ENCODE results near the gene EPDR1.

The EPDR1 gene

DNA sequence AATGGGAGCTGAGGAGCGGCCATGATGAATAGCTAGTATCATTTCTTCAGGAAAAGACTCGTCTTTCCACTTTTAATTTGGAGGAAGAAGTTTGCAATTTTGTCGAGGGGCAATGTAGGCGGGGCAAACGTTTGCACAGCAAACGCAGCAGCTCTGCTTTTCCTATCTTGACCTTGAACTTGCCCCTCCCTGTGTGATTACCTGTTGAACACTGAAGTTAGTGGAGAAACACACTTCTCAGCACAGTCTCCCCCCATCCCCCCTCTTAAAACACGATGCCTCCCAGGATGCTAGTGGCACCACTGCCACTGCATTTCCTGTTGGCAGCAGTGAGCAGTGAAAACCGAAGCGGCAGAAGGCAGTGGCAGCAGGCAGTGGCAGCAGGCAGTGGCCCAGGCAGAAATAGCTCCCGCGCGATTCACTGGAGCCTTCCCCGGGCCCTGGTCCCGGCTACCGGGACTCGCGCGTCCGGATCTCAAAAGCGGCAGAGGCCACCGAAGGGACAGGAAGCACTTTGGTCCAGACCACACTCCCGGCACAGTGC, at the start of gene EPDR1:
Gene EPDR1, plus strand, starts transcription at position 336 of the 544 bp plus-strand sequence. CDS start 300 bp downstream, outside the sequence.
- no peak for DNase-seq

GRCh38 chr7:37882086-37882485, 38.4 kb upstream of the EPDR1 start:
- DNase-seq, result no peak

DNA sequence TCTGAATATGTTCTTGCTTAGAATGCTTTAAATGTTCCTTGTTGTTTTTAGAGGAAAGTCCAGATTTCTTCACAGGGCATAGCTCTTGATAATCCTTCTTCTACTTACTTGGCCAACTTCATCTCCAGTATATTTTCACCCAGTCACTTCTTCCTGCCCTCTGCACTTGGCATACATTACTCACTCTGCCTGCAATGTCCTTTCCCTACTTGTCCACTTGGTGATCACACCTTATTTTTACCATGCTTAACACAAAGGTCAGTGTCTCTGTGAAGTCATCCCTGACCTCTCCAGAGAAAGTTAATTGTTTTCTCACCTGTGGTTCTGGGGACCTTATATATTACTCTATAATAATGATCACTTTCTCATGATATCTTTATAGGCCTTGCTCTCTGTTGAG, 27.1 kb upstream of the EPDR1 start:
- no peak for DNase-seq

DNA sequence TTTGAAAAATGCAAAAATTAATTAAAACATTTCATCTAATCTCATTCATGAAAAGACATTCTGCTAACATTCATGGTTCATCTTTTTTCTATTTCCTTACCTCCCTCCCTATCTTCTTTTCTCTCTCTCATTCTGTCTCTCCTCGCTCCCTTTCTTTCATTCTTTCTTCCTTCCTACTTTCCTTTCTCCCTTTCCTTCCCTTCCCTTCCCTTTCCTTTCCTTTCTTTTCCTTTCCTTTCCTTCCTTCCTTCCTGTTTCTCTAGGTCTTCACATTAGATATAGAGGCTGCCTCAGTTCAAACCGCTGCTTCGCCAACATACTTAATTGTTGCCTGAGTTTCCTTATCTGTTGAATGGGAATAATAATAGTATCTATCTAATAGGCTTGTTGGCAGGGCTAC, 25.8 kb upstream of the EPDR1 start:
- no peak for DNase-seq

- DNase-seq, result no peak
Measured at GRCh38 chr7:37899712-37900247, 20.7 kb upstream of the EPDR1 start.

DNA sequence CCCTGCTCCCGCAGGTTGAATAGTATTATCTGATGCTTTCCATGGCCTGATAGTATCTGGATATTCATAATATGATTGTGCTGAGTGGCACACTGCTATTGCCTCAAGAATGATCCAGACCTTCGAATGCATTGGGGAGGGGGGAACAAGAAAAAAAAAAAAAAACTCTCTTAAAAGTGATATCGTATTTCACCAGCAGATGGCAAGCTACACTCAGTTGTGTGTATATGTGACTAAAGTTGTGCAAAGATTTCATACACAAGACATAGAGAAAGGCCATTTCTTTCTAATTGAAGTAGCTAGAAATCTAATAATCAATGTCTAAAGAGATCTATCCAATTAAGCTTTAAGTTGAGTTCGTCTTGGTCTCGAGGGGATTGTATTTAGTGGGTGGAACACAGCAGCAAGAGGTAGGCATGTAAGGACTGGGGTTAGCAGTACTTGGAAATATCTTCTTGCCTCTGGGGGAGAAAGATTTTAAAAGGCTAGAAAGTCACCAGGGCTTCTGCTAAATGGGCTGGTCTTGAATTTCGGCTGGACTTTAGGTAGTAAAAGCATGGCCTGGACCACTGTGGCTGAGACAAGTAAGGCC, 19.1 kb upstream of the EPDR1 start:
- no peak for DNase-seq

DNA sequence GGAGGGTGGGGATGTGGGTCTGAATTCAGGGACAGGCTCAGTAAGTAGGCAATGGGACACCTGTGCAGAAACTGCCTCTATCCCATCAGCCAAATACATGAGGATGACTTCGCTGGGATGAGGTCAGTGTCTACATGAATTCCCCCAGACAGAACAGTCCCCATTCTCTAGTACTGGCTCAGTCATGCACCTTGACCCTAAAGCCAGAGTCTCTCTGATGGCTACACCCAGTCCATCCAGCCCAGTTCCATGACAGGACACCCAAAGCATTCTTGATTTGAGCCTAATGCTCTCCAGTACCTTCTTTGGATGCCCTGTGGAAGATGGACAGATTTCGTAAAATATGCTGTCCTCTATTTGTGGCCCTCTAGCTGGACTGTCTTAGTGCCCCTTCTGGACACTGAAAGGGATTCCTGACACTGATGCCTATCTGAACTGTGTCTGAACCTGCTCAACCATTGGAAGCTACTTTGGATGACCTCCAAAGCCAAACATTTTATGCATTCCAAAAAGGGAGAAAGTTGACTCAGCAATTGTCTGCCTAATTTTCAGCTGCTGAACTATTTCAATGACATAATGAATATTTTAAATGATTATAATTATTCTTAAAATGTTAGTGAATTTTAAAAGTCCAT, 18.4 kb upstream of the EPDR1 start:
- no peak for DNase-seq

DNA sequence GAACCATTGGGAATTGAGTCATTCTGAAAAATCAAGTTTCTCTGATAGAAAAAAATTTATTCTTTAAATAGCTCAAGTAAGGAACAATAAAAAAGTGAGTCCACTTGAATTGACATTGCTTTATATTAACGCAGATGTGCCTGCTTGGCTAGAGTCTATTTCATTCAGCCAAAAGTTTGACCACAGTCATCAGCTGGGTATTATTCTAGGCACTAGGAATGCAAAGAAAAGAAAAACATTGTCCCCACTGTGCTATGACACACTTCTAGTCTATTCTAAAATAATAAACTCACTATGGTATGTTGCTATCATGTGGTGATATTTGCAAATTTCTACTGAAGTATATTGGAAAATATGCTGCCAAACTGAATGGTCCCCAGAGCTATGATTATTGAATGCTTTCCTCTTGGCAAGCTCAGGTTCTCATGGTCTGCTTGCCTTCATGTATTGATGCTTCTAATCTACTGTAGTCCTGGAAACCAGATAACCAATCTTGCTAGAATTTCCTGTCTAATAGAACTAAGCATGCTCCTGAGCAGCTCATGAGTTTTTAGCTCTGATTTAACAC, 12.1 kb upstream of the EPDR1 start:
- DNase-seq, result no peak

DNA sequence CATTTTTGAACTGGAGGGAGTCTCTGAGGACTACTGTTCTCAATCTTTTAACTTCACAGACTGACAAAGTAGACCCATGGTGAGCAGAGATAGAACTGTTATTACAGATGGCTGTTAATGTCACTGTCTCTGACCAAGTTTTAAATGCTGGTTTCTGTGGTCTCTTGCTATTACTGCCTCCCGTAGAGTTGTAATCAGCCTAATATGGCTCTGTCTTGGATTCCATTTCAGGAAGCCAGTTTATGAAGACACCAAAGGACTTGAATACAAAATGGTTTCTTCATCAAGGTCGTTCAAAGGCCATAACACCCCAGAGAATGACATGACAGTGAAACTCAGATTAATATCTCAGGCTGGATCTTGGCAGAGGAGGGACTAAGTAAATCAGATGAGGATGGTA, 7.7 kb upstream of the EPDR1 start:
- DNase-seq, result no peak

DNA sequence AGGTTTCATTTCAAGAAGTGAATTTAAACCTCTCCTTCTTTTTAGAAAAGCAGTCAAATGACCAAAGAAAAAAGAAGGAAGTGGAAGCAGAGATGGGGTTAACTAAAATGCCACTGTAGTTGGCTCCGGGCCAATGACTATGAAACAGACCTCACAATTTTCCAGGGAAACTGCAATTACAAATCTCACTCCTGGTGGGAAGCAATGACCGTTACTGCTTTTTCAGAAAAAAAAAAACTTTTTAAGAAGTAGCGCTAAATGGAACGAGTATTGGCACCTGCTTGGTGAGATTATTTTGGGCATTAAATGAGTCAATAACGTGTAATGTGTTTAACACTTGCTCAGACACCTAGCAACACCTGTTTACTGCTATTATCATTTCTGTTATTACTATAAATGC, 5.0 kb upstream of the EPDR1 start:
- no peak for DNase-seq

- no peak for DNase-seq
Measured at GRCh38 chr7:37916017-37916672, 4.3 kb upstream of the EPDR1 start.

- no peak for DNase-seq
Measured at GRCh38 chr7:37916673-37917660, 3.5 kb upstream of the EPDR1 start, which contains the start of gene SFRP4. Gene SFRP4, minus strand, starts transcription at chr7:37916817. Its CDS starts 280 bp downstream, at chr7:37916537.

DNA sequence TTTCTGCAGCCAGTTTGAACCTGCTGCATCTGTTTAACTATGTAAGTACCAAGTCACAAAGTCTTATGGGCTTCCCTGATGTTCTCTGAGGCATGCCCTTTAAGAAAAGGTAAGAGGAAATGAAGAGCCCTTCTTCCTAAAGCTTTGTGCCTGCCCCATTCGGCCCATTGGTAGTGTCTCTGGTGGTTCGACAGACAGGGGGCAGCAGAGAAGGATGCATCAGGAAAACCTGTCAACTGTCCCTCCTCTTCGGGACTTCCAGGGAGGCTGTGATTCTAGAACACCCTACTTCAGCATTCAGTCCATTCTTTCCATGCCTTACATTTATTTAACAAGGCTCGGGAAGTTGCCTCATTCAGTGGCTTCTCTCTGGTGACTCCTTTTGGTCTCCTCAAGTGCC, 1.9 kb upstream of the EPDR1 start:
- DNase-seq, result no peak

- DNase-seq, result no peak
Measured at GRCh38 chr7:37920849-37921805, 687 bp downstream of the EPDR1 start.

DNA sequence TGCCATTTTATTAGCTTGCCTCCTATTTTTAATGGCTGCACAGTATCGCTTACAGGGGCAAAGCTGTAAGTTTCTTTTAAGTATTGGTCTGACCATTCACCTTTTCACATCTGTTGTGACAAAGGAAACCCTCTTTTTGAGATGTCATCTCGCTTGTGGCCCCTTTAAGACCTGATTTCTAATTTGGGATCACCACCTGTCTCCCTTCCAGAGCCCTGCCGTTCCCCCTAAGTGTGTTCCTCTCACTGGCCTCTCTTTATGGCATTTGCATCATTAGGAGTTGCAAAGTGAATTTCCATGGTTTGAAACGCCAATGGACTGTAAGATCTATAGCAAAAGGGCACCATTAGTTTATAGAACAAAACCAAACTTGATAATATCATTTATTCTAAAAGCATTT, 1.4 kb downstream of the EPDR1 start:
- no peak for DNase-seq

- no peak for DNase-seq
Measured at GRCh38 chr7:37923996-37924395, 3.6 kb downstream of the EPDR1 start.

GRCh38 chr7:37924491-37925041, 4.1 kb downstream of the EPDR1 start:
- no peak for DNase-seq

DNA sequence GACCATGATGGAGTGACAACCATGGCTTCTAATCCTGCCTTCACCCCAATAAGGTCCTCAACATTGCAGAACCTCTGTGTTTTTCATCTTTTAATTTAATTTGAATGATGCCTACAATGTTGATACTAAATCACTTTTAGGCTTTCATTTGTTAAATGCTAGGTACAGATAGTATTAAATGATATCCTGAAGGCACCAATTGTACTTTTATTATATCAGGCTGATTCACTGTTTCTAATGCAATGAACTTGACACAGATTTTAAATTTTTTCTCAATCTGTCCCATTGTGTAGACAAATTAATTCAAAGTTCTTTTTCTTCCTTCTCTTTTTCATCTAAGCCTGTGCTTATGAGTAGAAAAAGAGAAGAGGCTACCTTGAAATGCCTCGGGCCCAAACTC, 5.2 kb downstream of the EPDR1 start:
- no peak for DNase-seq

DNA sequence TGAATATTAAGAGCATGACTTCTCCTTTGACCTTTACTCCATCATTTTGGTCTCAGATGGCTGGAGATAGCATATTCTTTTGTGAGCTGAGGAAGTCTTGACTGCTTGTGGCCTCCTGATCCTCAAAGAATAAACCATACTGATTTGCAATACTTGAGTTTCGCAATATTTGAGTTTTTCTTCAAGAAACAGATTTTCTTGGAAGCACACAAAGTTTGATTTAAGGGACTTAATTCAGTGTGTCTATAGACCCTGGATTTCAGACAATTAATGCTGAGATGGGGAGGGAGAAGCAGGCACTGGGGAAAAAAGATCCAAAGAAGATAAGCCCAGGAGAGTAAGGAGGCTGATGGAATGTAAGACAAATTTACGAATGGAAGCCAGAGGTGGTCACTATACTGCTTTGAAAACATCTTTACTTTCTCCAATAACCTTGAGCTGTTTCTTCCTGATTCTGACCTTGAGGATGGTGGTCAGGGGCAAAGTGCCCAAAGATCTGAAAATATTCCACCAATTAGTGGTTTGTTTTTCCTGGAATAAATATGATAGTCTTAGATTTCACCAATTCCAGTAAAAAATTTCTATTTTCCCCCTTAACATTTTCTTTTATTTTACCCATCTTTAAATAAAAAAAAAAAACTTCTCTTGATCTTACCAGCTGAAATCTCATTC, 7.5 kb downstream of the EPDR1 start:
- no peak for DNase-seq

- no peak for DNase-seq
Measured at GRCh38 chr7:37928878-37929277, 8.4 kb downstream of the EPDR1 start.

All from NCI-H1436 treated with DMSO at 0.1 percent for 48 hours (cell line).